ENCODE data around the gene SLC22A15.

The SLC22A15 gene

DNA sequence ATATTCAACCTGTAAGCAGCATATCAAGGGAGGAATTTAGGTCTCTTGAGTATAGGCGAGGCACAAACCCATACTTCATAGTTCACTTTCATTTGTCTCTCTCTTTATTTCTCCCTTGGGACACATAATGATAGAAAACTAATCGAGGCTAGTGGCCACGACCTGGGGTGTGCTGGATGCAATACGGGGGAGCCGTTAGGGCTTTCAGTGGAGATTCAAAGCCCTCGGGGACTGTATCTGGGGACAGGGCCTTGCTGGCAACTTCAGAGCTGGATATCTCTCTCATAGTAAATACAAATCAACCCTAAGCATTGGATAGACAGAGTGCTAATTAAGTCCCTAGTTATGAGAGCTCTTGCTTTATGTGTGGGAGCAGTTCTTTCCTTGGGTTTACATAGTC lies 36.9 kb upstream of the SLC22A15 start:
- no peak overlapping the region for H3K9ac ChIP-seq

DNA sequence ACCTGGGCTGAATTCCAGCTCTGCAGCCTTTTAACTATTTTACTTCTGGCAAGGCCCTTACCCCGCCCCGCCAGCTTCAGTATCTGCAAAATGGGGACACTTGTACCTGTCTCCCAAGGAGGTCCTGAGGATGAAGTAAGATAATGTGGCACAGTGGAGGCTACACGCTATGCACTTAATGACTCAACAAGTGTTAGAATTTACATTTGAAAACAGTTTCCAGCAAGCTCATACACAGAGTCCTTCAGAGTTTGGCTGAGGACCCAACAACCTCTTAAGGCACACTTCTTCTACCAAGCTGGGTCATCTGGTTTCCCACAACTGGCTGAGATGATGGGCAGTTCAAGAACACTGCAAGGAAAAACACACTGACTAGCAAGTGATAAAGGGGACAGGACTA lies 30.2 kb upstream of the SLC22A15 start:
- no peak overlapping the region for H3K27ac ChIP-seq
- no peaks in the 10 kb centered on the region for H4K20me1 ChIP-seq (ENCODE audit: insufficient read depth)
- H3K9ac ChIP-seq, result no peak overlapping the region
- H2AFZ ChIP-seq (ENCODE audit: low read depth), result no peak overlapping the region
- H3K4me2 ChIP-seq, result no peak overlapping the region
- no peaks in the 10 kb centered on the region for H3K79me2 ChIP-seq (ENCODE audit: insufficient read depth, low read depth)
- no peak overlapping the region for H3K4me3 ChIP-seq (IDR thresholded peaks at IDR 0.05; ENCODE audit: insufficient read depth, low read depth, low read length)
- H3K4me1 ChIP-seq (ENCODE audit: low read depth, poor library complexity, severe bottlenecking), result no peaks in the 10 kb centered on the region
- no peak for TF ChIP-seq CTCF (conservative IDR thresholded peaks at IDR 0.05; ENCODE audit: low read depth, low read length)
- H3K27me3 ChIP-seq (ENCODE audit: insufficient read depth, low read depth), result no peaks in the 10 kb centered on the region
- H3K36me3 ChIP-seq (ENCODE audit: insufficient read depth), result no peaks in the 10 kb centered on the region

More for the DNA sequence above, 36.9 kb upstream of the SLC22A15 start:
- Histone ChIP-seq H3K27me3 (ENCODE audit: insufficient read depth, low read depth) (no peaks in the 10 kb centered on the region), H2AFZ (ENCODE audit: low read depth) (no peak overlapping the region), H3K4me3 (IDR thresholded peaks at IDR 0.05; ENCODE audit: insufficient read depth, low read depth, low read length) (no peak overlapping the region), H3K79me2 (ENCODE audit: insufficient read depth, low read depth) (no peaks in the 10 kb centered on the region), H3K27ac (no peak overlapping the region), H3K4me2 (no peak overlapping the region), H3K4me1 (ENCODE audit: low read depth, poor library complexity, severe bottlenecking) (no peaks in the 10 kb centered on the region), H4K20me1 (ENCODE audit: insufficient read depth) (no peaks in the 10 kb centered on the region), H3K36me3 (ENCODE audit: insufficient read depth) (no peaks in the 10 kb centered on the region)
- no peak for TF ChIP-seq CTCF (conservative IDR thresholded peaks at IDR 0.05; ENCODE audit: low read depth, low read length)

DNA sequence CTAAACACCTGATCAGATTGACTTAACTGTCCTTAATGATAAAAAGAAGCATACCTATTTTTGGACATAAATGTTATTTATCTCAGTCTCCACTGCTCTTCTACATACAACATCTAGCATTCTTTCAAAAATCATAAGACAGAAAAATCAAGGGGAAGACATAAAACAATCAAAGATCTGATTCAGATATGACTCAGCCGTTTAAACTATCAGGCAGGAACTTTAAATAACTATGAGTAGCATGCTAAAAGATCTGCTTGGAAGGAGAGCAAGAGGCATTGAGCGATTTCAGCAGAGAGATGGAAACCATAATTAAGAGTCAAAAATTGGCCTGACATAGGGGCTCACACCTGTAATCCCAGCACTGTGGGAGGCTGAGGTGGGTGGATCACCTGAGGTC lies 27.2 kb upstream of the SLC22A15 start:
- H3K27me3 ChIP-seq (ENCODE audit: insufficient read depth, low read depth), result no peaks in the 10 kb centered on the region
- H4K20me1 ChIP-seq (ENCODE audit: insufficient read depth), result no peaks in the 10 kb centered on the region
- no peak overlapping the region for H3K27ac ChIP-seq
- no peak overlapping the region for H3K4me3 ChIP-seq (IDR thresholded peaks at IDR 0.05; ENCODE audit: insufficient read depth, low read depth, low read length)
- H2AFZ ChIP-seq (ENCODE audit: low read depth), result no peak overlapping the region
- H3K9ac ChIP-seq, result no peak overlapping the region
- H3K4me1 ChIP-seq (ENCODE audit: low read depth, poor library complexity, severe bottlenecking), result no peaks in the 10 kb centered on the region
- H3K36me3 ChIP-seq (ENCODE audit: insufficient read depth), result no peaks in the 10 kb centered on the region
- no peak overlapping the region for H3K4me2 ChIP-seq
- TF ChIP-seq CTCF (conservative IDR thresholded peaks at IDR 0.05; ENCODE audit: low read depth, low read length), result no peak
- H3K79me2 ChIP-seq (ENCODE audit: insufficient read depth, low read depth), result no peaks in the 10 kb centered on the region

GRCh38 chr1:115951560-115951959 lies 24.8 kb upstream of the SLC22A15 start:
- H3K9ac ChIP-seq, result no peak overlapping the region
- H3K79me2 ChIP-seq (ENCODE audit: insufficient read depth, low read depth), result no peaks in the 10 kb centered on the region
- H2AFZ ChIP-seq (ENCODE audit: low read depth), result no peak overlapping the region; the same call in 1 of the 2 replicates
- H3K27ac ChIP-seq, result no peak overlapping the region
- no peaks in the 10 kb centered on the region for H4K20me1 ChIP-seq (ENCODE audit: insufficient read depth)
- H3K36me3 ChIP-seq (ENCODE audit: insufficient read depth), result no peaks in the 10 kb centered on the region
- no peak for TF ChIP-seq CTCF (conservative IDR thresholded peaks at IDR 0.05; ENCODE audit: low read depth, low read length)
- no peak overlapping the region for H3K4me3 ChIP-seq (IDR thresholded peaks at IDR 0.05; ENCODE audit: insufficient read depth, low read depth, low read length)
- no peaks in the 10 kb centered on the region for H3K4me1 ChIP-seq (ENCODE audit: low read depth, poor library complexity, severe bottlenecking)
- H3K27me3 ChIP-seq (ENCODE audit: insufficient read depth, low read depth), result no peaks in the 10 kb centered on the region
- no peak overlapping the region for H3K4me2 ChIP-seq

All from KMS-11 (cell line).